Measurements from ENCODE around the gene EIF4E2. TPM values are rescaled to one million over a fixed set of nuclear protein-coding genes. Genes with fewer than 3 reads are reported as not detected.

The EIF4E2 gene
- total RNA-seq, 1 donor from 2014 or later: 97.0 TPM

DNA sequence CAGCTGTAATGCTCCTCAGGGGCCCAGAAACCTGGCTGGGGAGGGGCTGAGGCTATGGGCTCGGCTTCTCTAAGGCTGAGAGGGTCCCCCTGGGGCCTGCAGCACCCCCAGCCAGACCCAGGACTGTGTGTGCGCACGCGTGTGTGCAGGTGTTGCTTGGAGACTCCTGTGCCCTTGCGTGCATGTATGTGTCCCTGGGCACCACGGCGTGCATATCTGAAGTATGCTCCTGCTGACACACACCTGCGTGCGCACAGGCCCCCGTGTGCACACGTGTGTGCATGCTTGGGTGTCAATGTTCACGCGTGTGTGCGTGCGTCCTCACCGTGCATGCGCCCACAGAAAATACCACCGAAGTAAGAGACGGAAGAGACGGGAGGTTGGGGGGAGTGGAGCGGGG lies 48.0 kb upstream of the EIF4E2 start:
- peaks cover 15% of the 10 kb centered on the region for H3F3A ChIP-seq (ENCODE audit: low read depth)
- peaks cover 43% of the 10 kb centered on the region for H3K27me3 Mint-ChIP-seq (ENCODE audit: insufficient read depth, low read depth)
- peak overlapping the region; percentile 69 for H3K27ac Mint-ChIP-seq
- no peak overlapping the region for H2AFZ ChIP-seq (replicated peaks)
- peaks cover 72% of the 10 kb centered on the region for H3K27me3 ChIP-seq
- H3K36me3 Mint-ChIP-seq: no peaks in the 10 kb centered on the region
- peaks cover 3% of the 10 kb centered on the region for H3K9me3 Mint-ChIP-seq
- peak overlapping the region; percentile 49 for H3K4me3 ChIP-seq
- H3K4me2 ChIP-seq: peak overlapping the region; percentile 87
- no peak for TF ChIP-seq EZH2phosphoT487 (IDR thresholded peaks at IDR 0.05)
- no peak for TF ChIP-seq CTCF (IDR thresholded peaks at IDR 0.05)
- no peak for TF ChIP-seq EZH2 (IDR thresholded peaks at IDR 0.05)
- peaks cover 30% of the 10 kb centered on the region for H4K20me1 ChIP-seq (ENCODE audit: low read depth)
- no peaks in the 10 kb centered on the region for H3K9me3 ChIP-seq (ENCODE audit: low read depth)
- no peak overlapping the region for H3K9ac ChIP-seq
- no peaks in the 10 kb centered on the region for H3K79me2 ChIP-seq (ENCODE audit: low read depth)
- no peak overlapping the region for H3K27ac ChIP-seq
- peak overlapping the region; percentile 85 for H3K4me3 Mint-ChIP-seq
- H3K4me1 Mint-ChIP-seq: peaks cover 55% of the 10 kb centered on the region
- H3K36me3 ChIP-seq: no peaks in the 10 kb centered on the region
- DNase-seq (ENCODE audit: low spot score): no peak
- peaks cover 24% of the 10 kb centered on the region for H3K4me1 ChIP-seq

GRCh38 chr2:232502911-232503808 lies 47.3 kb upstream of the EIF4E2 start:
- peaks cover 15% of the 10 kb centered on the region for H3F3A ChIP-seq (ENCODE audit: low read depth)
- peak overlapping the region; percentile 49 for H3K4me3 ChIP-seq
- peak overlapping the region; percentile 87 for H3K4me2 ChIP-seq
- Mint-ChIP-seq H3K36me3 (no peaks in the 10 kb centered on the region), H3K9me3 (peaks cover 3% of the 10 kb centered on the region), H3K4me3 (peak overlapping the region; percentile 85), H3K27ac (no peak overlapping the region), H3K4me1 (peaks cover 58% of the 10 kb centered on the region), H3K27me3 (ENCODE audit: insufficient read depth, low read depth) (peaks cover 38% of the 10 kb centered on the region)
- no peak overlapping the region for H3K27ac ChIP-seq
- no peaks in the 10 kb centered on the region for H3K79me2 ChIP-seq (ENCODE audit: low read depth)
- peak; percentile 84 for DNase-seq (ENCODE audit: low spot score)
- TF ChIP-seq EZH2phosphoT487 (IDR thresholded peaks at IDR 0.05) (no peak), EZH2 (IDR thresholded peaks at IDR 0.05) (peak; percentile 82)
- H3K9me3 ChIP-seq (ENCODE audit: low read depth): no peaks in the 10 kb centered on the region
- H4K20me1 ChIP-seq (ENCODE audit: low read depth): peaks cover 30% of the 10 kb centered on the region
- peaks cover 72% of the 10 kb centered on the region for H3K27me3 ChIP-seq
- H3K4me1 ChIP-seq: peaks cover 21% of the 10 kb centered on the region
- peak overlapping the region; percentile 61 for H2AFZ ChIP-seq (replicated peaks)
- no peaks in the 10 kb centered on the region for H3K36me3 ChIP-seq
- no peak overlapping the region for H3K9ac ChIP-seq

DNA sequence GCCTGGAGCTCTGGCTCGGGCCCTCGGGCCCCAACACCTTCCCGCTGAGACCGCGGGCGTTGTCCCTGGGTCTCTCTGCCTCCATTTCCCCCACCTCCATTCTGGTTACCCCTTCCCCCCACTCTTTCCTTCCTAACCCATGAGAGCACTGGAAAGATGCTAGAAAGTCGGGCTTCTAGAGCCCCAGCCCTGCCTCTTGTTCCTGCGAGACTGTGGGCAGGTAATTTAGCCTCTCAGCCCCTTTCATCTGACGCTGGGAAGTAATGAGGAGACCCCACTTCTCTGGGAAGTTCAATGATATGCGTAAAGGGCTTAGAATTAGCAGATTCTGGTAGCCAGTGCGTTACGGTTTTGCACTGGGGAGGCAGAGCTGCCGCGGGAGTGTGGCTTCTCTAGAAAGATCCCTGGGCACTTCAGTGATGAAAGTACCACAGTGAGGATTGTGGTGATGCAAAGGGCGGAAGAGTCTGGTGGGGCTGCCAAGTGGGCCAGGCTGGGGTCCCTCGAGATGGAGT lies 46.6 kb upstream of the EIF4E2 start:
- Histone ChIP-seq H2AFZ (replicated peaks) (peak overlapping the region; percentile 61), H3K79me2 (ENCODE audit: low read depth) (no peaks in the 10 kb centered on the region), H3F3A (ENCODE audit: low read depth) (peaks cover 15% of the 10 kb centered on the region), H3K4me1 (peaks cover 21% of the 10 kb centered on the region), H4K20me1 (ENCODE audit: low read depth) (peaks cover 30% of the 10 kb centered on the region), H3K4me3 (peak overlapping the region; percentile 49), H3K9me3 (ENCODE audit: low read depth) (no peaks in the 10 kb centered on the region), H3K27ac (no peak overlapping the region), H3K4me2 (peak overlapping the region; percentile 87), H3K9ac (no peak overlapping the region), H3K36me3 (no peaks in the 10 kb centered on the region), H3K27me3 (peaks cover 72% of the 10 kb centered on the region)
- DNase-seq (ENCODE audit: low spot score): no peak
- H3K36me3 Mint-ChIP-seq: no peaks in the 10 kb centered on the region
- H3K4me3 Mint-ChIP-seq: peak overlapping the region; percentile 79
- peaks cover 60% of the 10 kb centered on the region for H3K4me1 Mint-ChIP-seq
- H3K9me3 Mint-ChIP-seq: no peaks in the 10 kb centered on the region
- TF ChIP-seq EZH2 (IDR thresholded peaks at IDR 0.05): peak; percentile 79
- no peak for TF ChIP-seq CTCF (IDR thresholded peaks at IDR 0.05)
- peaks cover 38% of the 10 kb centered on the region for H3K27me3 Mint-ChIP-seq (ENCODE audit: insufficient read depth, low read depth)
- no peak overlapping the region for H3K27ac Mint-ChIP-seq

GRCh38 chr2:232504438-232504837 lies 46.1 kb upstream of the EIF4E2 start:
- Mint-ChIP-seq H3K4me1 (peaks cover 59% of the 10 kb centered on the region), H3K27ac (no peak overlapping the region), H3K4me3 (peak overlapping the region; percentile 79), H3K36me3 (no peaks in the 10 kb centered on the region), H3K9me3 (no peaks in the 10 kb centered on the region), H3K27me3 (ENCODE audit: insufficient read depth, low read depth) (peaks cover 38% of the 10 kb centered on the region)
- H3K4me1 ChIP-seq: peaks cover 21% of the 10 kb centered on the region
- H3F3A ChIP-seq (ENCODE audit: low read depth): peaks cover 15% of the 10 kb centered on the region
- H3K27me3 ChIP-seq: peaks cover 72% of the 10 kb centered on the region
- no peak for DNase-seq (ENCODE audit: low spot score)
- no peaks in the 10 kb centered on the region for H3K79me2 ChIP-seq (ENCODE audit: low read depth)
- H4K20me1 ChIP-seq (ENCODE audit: low read depth): peaks cover 30% of the 10 kb centered on the region
- no peak overlapping the region for H3K4me3 ChIP-seq
- H3K27ac ChIP-seq: no peak overlapping the region
- H3K9me3 ChIP-seq (ENCODE audit: low read depth): no peaks in the 10 kb centered on the region
- no peak overlapping the region for H3K9ac ChIP-seq
- H3K4me2 ChIP-seq: no peak overlapping the region
- no peak overlapping the region for H2AFZ ChIP-seq (replicated peaks)
- no peaks in the 10 kb centered on the region for H3K36me3 ChIP-seq
- no peak for TF ChIP-seq CTCF (IDR thresholded peaks at IDR 0.05)
- TF ChIP-seq EZH2 (IDR thresholded peaks at IDR 0.05): no peak
- no peak for TF ChIP-seq EZH2phosphoT487 (IDR thresholded peaks at IDR 0.05)
